Upper lobe of left lung (tissue), 4 donors: ENCODE measurements around the gene OSBPL10.

Experiments
- CTCF ChIP-seq, 6 experiments: fragments of 450-650 bp in 4 of 6; fragments of 200-600 bp in 2 of 6; sonication (generic) in 2 of 6; IDR thresholded peaks; one replicate each; pipeline ENCODE4 v1.5.1; 2016 to 2019; ENCODE audit warnings: antibody characterized with exemption in 6 of 6
- POLR2A ChIP-seq, 4 donors: fragments of 450-650 bp; IDR thresholded peaks; one replicate each; pipeline ENCODE4 v1.5.1; 2016 to 2017; ENCODE audit warnings: antibody characterized with exemption in 4 of 4, mild to moderate bottlenecking in 2 of 4

- TF ChIP-seq CTCF (IDR thresholded peaks at IDR 0.05) (no peak), POLR2A (IDR thresholded peaks at IDR 0.05) (no peak)
Measured at GRCh38 chr3:31851278-31851677, 129.8 kb downstream of the OSBPL10 start.
